Measurements from ENCODE around the gene ZKSCAN7.

DNA sequence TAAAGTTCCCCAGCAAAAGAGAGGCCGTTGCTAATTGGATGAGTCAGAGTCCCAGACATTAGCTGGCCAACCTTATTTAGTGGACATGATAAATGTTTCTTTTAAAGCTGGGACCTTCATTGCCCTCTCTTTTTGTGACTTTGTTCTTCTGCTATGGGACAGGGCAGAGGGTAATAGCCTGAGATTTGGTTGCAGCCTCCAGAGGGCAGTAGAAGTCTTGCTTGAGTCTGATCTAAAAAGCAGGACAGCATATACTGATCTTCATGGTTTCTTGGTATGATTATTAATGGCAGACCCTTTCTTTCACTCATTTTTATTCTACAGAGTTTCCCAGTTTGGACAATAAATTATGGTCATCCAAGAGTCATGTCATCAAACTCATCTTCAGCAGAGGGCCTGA is 25.1 kb upstream of the ZKSCAN7 start:
- TF ChIP-seq, protein P1, sequence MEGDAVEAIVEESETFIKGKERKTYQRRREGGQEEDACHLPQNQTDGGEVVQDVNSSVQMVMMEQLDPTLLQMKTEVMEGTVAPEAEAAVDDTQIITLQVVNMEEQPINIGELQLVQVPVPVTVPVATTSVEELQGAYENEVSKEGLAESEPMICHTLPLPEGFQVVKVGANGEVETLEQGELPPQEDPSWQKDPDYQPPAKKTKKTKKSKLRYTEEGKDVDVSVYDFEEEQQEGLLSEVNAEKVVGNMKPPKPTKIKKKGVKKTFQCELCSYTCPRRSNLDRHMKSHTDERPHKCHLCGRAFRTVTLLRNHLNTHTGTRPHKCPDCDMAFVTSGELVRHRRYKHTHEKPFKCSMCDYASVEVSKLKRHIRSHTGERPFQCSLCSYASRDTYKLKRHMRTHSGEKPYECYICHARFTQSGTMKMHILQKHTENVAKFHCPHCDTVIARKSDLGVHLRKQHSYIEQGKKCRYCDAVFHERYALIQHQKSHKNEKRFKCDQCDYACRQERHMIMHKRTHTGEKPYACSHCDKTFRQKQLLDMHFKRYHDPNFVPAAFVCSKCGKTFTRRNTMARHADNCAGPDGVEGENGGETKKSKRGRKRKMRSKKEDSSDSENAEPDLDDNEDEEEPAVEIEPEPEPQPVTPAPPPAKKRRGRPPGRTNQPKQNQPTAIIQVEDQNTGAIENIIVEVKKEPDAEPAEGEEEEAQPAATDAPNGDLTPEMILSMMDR (IDR thresholded peaks at IDR 0.05), result no peak
- TF ChIP-seq EP300 (IDR thresholded peaks at IDR 0.05) (no peak), POLR2A (IDR thresholded peaks at IDR 0.05) (no peak)
